SK-N-SH (cell line): ENCODE data around the gene INS. TPM values are rescaled to one million over a fixed set of nuclear protein-coding genes. Genes with fewer than 3 reads are reported as not detected.
"Not testable (repeated sequence)": the region's sequence is repeated elsewhere in the genome, so short reads cannot be mapped to it uniquely, and the experiment has no call there.

Experiments
- CTCF ChIA-PET: fragments of 300-600, 350-600 bp; formaldehyde crosslinking; extraction: SDS; loops from one replicate; lab custom pipeline; 2021; lab: Yijun Ruan, JAX
- POLR2A ChIA-PET: fragments of 350-600 bp; sonication (Branson Sonifier 250); formaldehyde crosslinking; extraction: SDS; loops from one replicate; lab custom pipeline; 2020; ENCODE audit warnings: antibody characterized with exemption, inconsistent platforms; lab: Yijun Ruan, JAX
- DNase-seq: peaks from one replicate; pipeline ENCODE4 v3.0.0; 2012
- H2AFZ ChIP-seq: fragments of 200-600 bp; sonication (generic); 2 replicates; pipeline ENCODE4 v1.8.1; 2016; ENCODE audit warnings: antibody characterized with exemption, mild to moderate bottlenecking, low read depth
- H3F3A ChIP-seq: fragments of 200-600 bp; sonication (generic); replicated peaks from 2 replicates; pipeline ENCODE3; 2016; ENCODE audit warnings: antibody characterized with exemption, mild to moderate bottlenecking; ENCODE audit not compliant: insufficient read depth
- H3K27ac ChIP-seq, 2 experiments: fragments of 200-500 bp in 1 of 2; fragments of 200-600 bp in 1 of 2; sonication (Bioruptor generic) in 1 of 2; sonication (generic), shearing (Covaris generic) in 1 of 2; 2 replicates each; pipeline versions ENCODE4 v1.5.1 to v1.6.1; 2014 to 2016; ENCODE audit warnings: low read depth in 2 of 2, inconsistent platforms in 1 of 2, low read length in 1 of 2, mild to moderate bottlenecking in 1 of 2, mixed read lengths in 1 of 2
- H3K27me3 ChIP-seq: fragments of 200-600 bp; sonication (generic), shearing (Covaris generic); 2 replicates; pipeline ENCODE4 v1.6.1; 2016; ENCODE audit warnings: mixed run types; ENCODE audit not compliant: insufficient read depth
- H3K36me3 ChIP-seq, 2 experiments: fragments of 200-500 bp in 1 of 2; fragments of 200-600 bp in 1 of 2; sonication (Bioruptor generic) in 1 of 2; sonication (generic) in 1 of 2; replicated peaks in 1 of 2; 2 replicates each; pipeline versions ENCODE3 to v1.5.1; 2014 to 2016; ENCODE audit warnings: low read length in 1 of 2, mild to moderate bottlenecking in 1 of 2; ENCODE audit not compliant: insufficient read depth in 2 of 2, control insufficient read depth in 1 of 2
- H3K4me1 ChIP-seq, 2 experiments: fragments of 200-500 bp in 1 of 2; fragments of 200-600 bp in 1 of 2; sonication (Bioruptor generic) in 1 of 2; sonication (generic), shearing (Covaris generic) in 1 of 2; 2 replicates each; pipeline versions ENCODE4 v1.5.1 to v1.6.1; 2014 to 2016; ENCODE audit warnings: low read depth in 1 of 2, low read length in 1 of 2, mixed run types in 1 of 2; ENCODE audit not compliant: insufficient read depth in 2 of 2, control insufficient read depth in 1 of 2
- H3K4me2 ChIP-seq: fragments of 200-600 bp; sonication (generic), shearing (Covaris generic); 2 replicates; pipeline ENCODE4 v1.6.1; 2017; ENCODE audit warnings: mixed run types
- H3K4me3 ChIP-seq, 2 experiments: fragments of 200-500 bp in 1 of 2; fragments of 200-600 bp in 1 of 2; sonication (Bioruptor generic) in 1 of 2; sonication (generic), shearing (Covaris generic) in 1 of 2; 2 replicates each; pipeline versions ENCODE4 v1.5.1 to v1.8.1; 2014 to 2016; ENCODE audit warnings: low read depth in 2 of 2, inconsistent platforms in 1 of 2, low read length in 1 of 2, mild to moderate bottlenecking in 1 of 2, mixed read lengths in 1 of 2, moderate library complexity in 1 of 2
- H3K79me2 ChIP-seq: fragments of 200-600 bp; sonication (generic); 2 replicates; pipeline ENCODE4 v1.8.1; 2017; ENCODE audit warnings: mild to moderate bottlenecking; ENCODE audit not compliant: insufficient read depth
- H3K9ac ChIP-seq: fragments of 200-600 bp; sonication (generic); 2 replicates; pipeline ENCODE4 v1.6.1; 2017; ENCODE audit warnings: mixed run types
- H3K9me2 ChIP-seq: fragments of 200-600 bp; sonication (generic); 2 replicates; pipeline ENCODE4 v1.6.1; 2017; ENCODE audit warnings: mixed run types
- H3K9me3 ChIP-seq: fragments of 200-600 bp; sonication (generic); 2 replicates; pipeline ENCODE4 v1.6.1; 2017; ENCODE audit warnings: mixed run types, mild to moderate bottlenecking, moderate library complexity
- H4K20me1 ChIP-seq: fragments of 200-600 bp; sonication (generic); 2 replicates; pipeline ENCODE4 v1.6.1; 2017; ENCODE audit warnings: mild to moderate bottlenecking, mixed run types; ENCODE audit not compliant: insufficient read depth
- CTCF ChIP-seq: fragments of 200-600 bp; sonication (generic); IDR thresholded peaks from 2 replicates; pipeline ENCODE4 v1.6.1; 2017; ENCODE audit warnings: antibody characterized with exemption, mild to moderate bottlenecking, moderate library complexity
- EP300 ChIP-seq, 2 experiments: IDR thresholded peaks; 2 replicates each; pipeline versions ENCODE4 v1.4.0 to v1.6.1; 2012; ENCODE audit warnings: borderline replicate concordance in 1 of 2, low read depth in 1 of 2, low read length in 1 of 2
- FOXJ3 ChIP-seq: sonication (generic); formaldehyde crosslinking; IDR thresholded peaks from 2 replicates; pipeline ENCODE4 v1.5.1; 2020; ENCODE audit warnings: mild to moderate bottlenecking, missing genetic modification reagents
- FOXM1 ChIP-seq: IDR thresholded peaks from 2 replicates; pipeline ENCODE4 v1.4.0; 2012; ENCODE audit warnings: low read depth, mild to moderate bottlenecking
- GATA2 ChIP-seq: sonication (generic); formaldehyde crosslinking; IDR thresholded peaks from 2 replicates; pipeline ENCODE4 v1.5.0; 2020; ENCODE audit warnings: mild to moderate bottlenecking, missing genetic modification reagents
- IRF3 ChIP-seq: fragments of 150-350 bp; IDR thresholded peaks from 2 replicates; pipeline ENCODE4 v1.6.1; 2016; ENCODE audit warnings: mild to moderate bottlenecking, low read depth, low read length
- MXI1 ChIP-seq: IDR thresholded peaks from 2 replicates; pipeline ENCODE4 v1.6.1; 2012; ENCODE audit warnings: mild to moderate bottlenecking, low read depth, low read length, improper control_type of control experiment
- NFIC ChIP-seq: IDR thresholded peaks from 2 replicates; pipeline ENCODE4 v1.4.0; 2012; ENCODE audit warnings: borderline replicate concordance
- POLR2AphosphoS5 ChIP-seq: IDR thresholded peaks from 2 replicates; pipeline ENCODE4 v1.6.1; 2012; ENCODE audit warnings: low read depth, low read length
- RCOR1 ChIP-seq: fragments of 150-350 bp; IDR thresholded peaks from 2 replicates; pipeline ENCODE4 v1.6.1; 2017; ENCODE audit warnings: antibody characterized with exemption, low read length
- REST ChIP-seq: IDR thresholded peaks from 2 replicates; pipeline ENCODE4 v1.6.1; 2012; ENCODE audit warnings: mild to moderate bottlenecking, low read depth, low read length, moderate library complexity
- SIN3A ChIP-seq: IDR thresholded peaks from 2 replicates; pipeline ENCODE4 v1.6.1; 2012; ENCODE audit warnings: low read depth, mild to moderate bottlenecking, low read length, moderate library complexity, borderline replicate concordance
- SMC3 ChIP-seq: IDR thresholded peaks from 2 replicates; pipeline ENCODE4 v1.6.1; 2012; ENCODE audit warnings: low read depth, low read length, improper control_type of control experiment
- USF2 ChIP-seq: fragments of 150-350 bp; IDR thresholded peaks from 2 replicates; pipeline ENCODE4 v1.6.1; 2017; ENCODE audit warnings: antibody characterized with exemption, low read length, low read depth, borderline replicate concordance
- WGBS: methylation state at CpG from one replicate; pipeline ENCODE4 v1.1.6; 2017; ENCODE audit warnings: low lambda C conversion rate; 5-methylcytosine and 5-hydroxymethylcytosine counted together
- polyA plus RNA-seq, 3 experiments: library from polyadenylated mRNA; depleted of rRNA; stranded (reverse); fragments of >200 nt; gene quantifications; 2 replicates each; pipeline ENCODE4 v1.2.3, GENCODE V29; 2012

INS gene
- polyA plus RNA-seq, 1 of the 3 experiments (the other 2 are of a cell fraction), result not detected

- H3K27me3 ChIP-seq, H3K36me3 ChIP-seq, H3F3A ChIP-seq, H2AFZ ChIP-seq, H3K4me2 ChIP-seq, H3K9ac ChIP-seq, H3K79me2 ChIP-seq, H4K20me1 ChIP-seq, H3K9me2 ChIP-seq, H3K9me3 ChIP-seq, DNase-seq, H3K4me3 ChIP-seq: not testable (repeated sequence)
- peaks cover 0 to 51% of the 10 kb centered on the region in 2 experiments; a peak in 1 of 4 replicates for H3K4me1 ChIP-seq
- ChIA-PET POLR2A (interaction anchor here (0.7 to 2.7 kb wide), 12 partner anchors 8 to 541 kb away, joined by 3 to 17 read pairs (median 5); partner anchors contain the start of gene TSSC4), CTCF (interaction anchor here (0.6 to 5.7 kb wide), 39 partner anchors 8 to 693 kb away, joined by 3 to 138 read pairs (median 5); partner anchors contain the start of genes ASCL2, C11orf21, CD81 and TH)
- peak overlapping the region in 1 of 2 experiments; percentile 95; a peak in 2 of 4 replicates for H3K27ac ChIP-seq
- WGBS, result 43% methylated on average over 6 of the region's 20 CpGs
These were observed 33.0 kb upstream of the INS start for GRCh38 chr11:2193888-2194595.

GRCh38 chr11:2193099-2193887, 32.3 kb upstream of the INS start:
- H3K27ac ChIP-seq, result peak overlapping the region in 1 of 2 experiments; percentile 95; a peak in 3 of 4 replicates
- no peaks in the 10 kb centered on the region for H3K9me3 ChIP-seq
- no peak overlapping the region; a peak in 1 of 4 replicates for H3K4me3 ChIP-seq
- no peaks in the 10 kb centered on the region for H3K9me2 ChIP-seq
- peaks cover 0 to 51% of the 10 kb centered on the region in 2 experiments; a peak in 1 of 4 replicates for H3K4me1 ChIP-seq
- H3F3A ChIP-seq, result no peaks in the 10 kb centered on the region
- WGBS, result 23% methylated on average over 17 of the region's 26 CpGs
- no peaks in the 10 kb centered on the region for H4K20me1 ChIP-seq
- no peak overlapping the region for H3K9ac ChIP-seq
- H3K79me2 ChIP-seq, result no peaks in the 10 kb centered on the region
- H3K27me3 ChIP-seq, result no peaks in the 10 kb centered on the region
- peak; percentile 87 for DNase-seq
- no peaks in the 10 kb centered on the region for H3K36me3 ChIP-seq
- ChIA-PET CTCF (interaction anchor here (0.6 to 5.7 kb wide), 27 partner anchors 7 to 694 kb away, joined by 3 to 138 read pairs (median 6); partner anchors contain the start of genes C11orf21, CD81, TH and TSPAN32), POLR2A (interaction anchor here (0.7 to 2.7 kb wide), 12 partner anchors 7 to 541 kb away, joined by 3 to 17 read pairs (median 5); partner anchors contain the start of genes MRPL23 and TSSC4)
- H2AFZ ChIP-seq, result no peak overlapping the region
- no peak overlapping the region for H3K4me2 ChIP-seq
- TF ChIP-seq MXI1 (peak; percentile 20; the same call in 1 of the 2 replicates), REST (no peak), FOXJ3 (CRISPR knock-in tag) (peak; percentile 100), USF2 (no peak), SMC3 (peak; percentile 8; the same call in 1 of the 2 replicates), GATA2 (peak; percentile 92), RCOR1 (peak; percentile 93; the same call in 1 of the 2 replicates), POLR2AphosphoS5 (0 out of 2 replicates have a peak, but pooled peaks have one; percentile 36), NFIC (no peak), EP300 (IDR thresholded peaks at IDR 0.05; ENCODE audit: borderline replicate concordance in 1 of 2, low read depth in 1 of 2, low read length in 1 of 2) (peak in 1 of 2 experiments; percentile 97; a peak in 2 of 4 replicates), CTCF (no peak), SIN3A (no peak), IRF3 (no peak), FOXM1 (no peak)
